ENCODE results near the gene FUCA1.

GRCh38 chr1:23843644-23844043 is 24.4 kb downstream of the FUCA1 start:
- no peak for TF ChIP-seq PPARA (CRISPR knock-in tag; IDR thresholded peaks at IDR 0.05; ENCODE audit: borderline replicate concordance)
- TF ChIP-seq CREB5 (CRISPR knock-in tag; IDR thresholded peaks at IDR 0.05; ENCODE audit: low read depth), result no peak
- TF ChIP-seq ZNF565 (CRISPR knock-in tag; conservative IDR thresholded peaks at IDR 0.05; ENCODE audit: low read depth), result no peak
- TF ChIP-seq CSDC2 (CRISPR knock-in tag; IDR thresholded peaks at IDR 0.05), result no peak
- TF ChIP-seq PATZ1 (CRISPR knock-in tag; IDR thresholded peaks at IDR 0.05; ENCODE audit: borderline replicate concordance), result no peak
- TF ChIP-seq OSR1 (CRISPR knock-in tag; IDR thresholded peaks at IDR 0.05), result no peak
- no peak for TF ChIP-seq POU6F1 (CRISPR knock-in tag; IDR thresholded peaks at IDR 0.05; ENCODE audit: borderline replicate concordance, low read depth)
- no peak for TF ChIP-seq GLIS3 (CRISPR knock-in tag; IDR thresholded peaks at IDR 0.05)
- no peak for TF ChIP-seq RARB (CRISPR knock-in tag; IDR thresholded peaks at IDR 0.05)
- no peak for TF ChIP-seq ESRRG (CRISPR knock-in tag; IDR thresholded peaks at IDR 0.05)
